ENCODE results near the gene CAST.

The CAST gene

GRCh38 chr5:96651047-96651446 is 11.1 kb upstream of the CAST start:
- ChIA-PET POLR2A (interaction anchor here (0.6 kb wide), 1 partner anchor 30 kb away, joined by 6 read pairs; no protein-coding TSS in a partner anchor), CTCF (interaction anchor here (0.6 to 2.0 kb wide), 9 partner anchors 9 to 225 kb away, joined by 3 to 6 read pairs (median 4); partner anchors contain the start of gene ERAP2)
- TF ChIP-seq ZNF324 (tag by site-specific recombination; IDR thresholded peaks at IDR 0.05): no peak
- no peak for TF ChIP-seq ZNF777 (tag by site-specific recombination; IDR thresholded peaks at IDR 0.05; ENCODE audit: borderline replicate concordance)
- no peak for TF ChIP-seq EGR2 (tag by site-specific recombination; IDR thresholded peaks at IDR 0.05; ENCODE audit: low read depth)
- no peak for TF ChIP-seq ZNF19 (tag by site-specific recombination; IDR thresholded peaks at IDR 0.05; ENCODE audit: low read depth)
- TF ChIP-seq ZSCAN23 (tag by site-specific recombination; IDR thresholded peaks at IDR 0.05): no peak
- no peak for TF ChIP-seq ZFP3 (tag by site-specific recombination; IDR thresholded peaks at IDR 0.05; ENCODE audit: low read depth)
- no peak for TF ChIP-seq ZBTB21 (tag by site-specific recombination; IDR thresholded peaks at IDR 0.05)
- no peak for TF ChIP-seq ZNF426 (tag by site-specific recombination; IDR thresholded peaks at IDR 0.05)
- no peak for TF ChIP-seq PBX3 (CRISPR knock-in tag; IDR thresholded peaks at IDR 0.05)
- TF ChIP-seq ZNF610 (tag by site-specific recombination; IDR thresholded peaks at IDR 0.05; ENCODE audit: borderline replicate concordance): no peak
- TF ChIP-seq REST (tag by site-specific recombination; IDR thresholded peaks at IDR 0.05): no peak
- no peak for TF ChIP-seq GLIS2 (tag by site-specific recombination; IDR thresholded peaks at IDR 0.05)
- no peak for TF ChIP-seq ZNF18 (tag by site-specific recombination; IDR thresholded peaks at IDR 0.05)
- no peak for TF ChIP-seq ZNF449 (tag by site-specific recombination; IDR thresholded peaks at IDR 0.05)
- no peak for TF ChIP-seq MYNN (tag by site-specific recombination; IDR thresholded peaks at IDR 0.05; ENCODE audit: borderline replicate concordance)
- no peak for TF ChIP-seq PATZ1 (tag by site-specific recombination; IDR thresholded peaks at IDR 0.05)

More at GRCh38 chr5:96651047-96651446, 11.1 kb upstream of the CAST start:
- no peak overlapping the region for H3K27ac ChIP-seq (ENCODE audit: extremely low read depth, low read depth, low read length)
- H3K36me3 ChIP-seq (ENCODE audit: control insufficient read depth in 2 of 2, insufficient read depth in 1 of 2, low read length in 2 of 2): no peaks in the 10 kb centered on the region
- no peaks in the 10 kb centered on the region for H3K9me3 ChIP-seq (ENCODE audit: control insufficient read depth, insufficient read depth, low read depth, low read length)
- no peak overlapping the region for H3K4me3 ChIP-seq (ENCODE audit: low read depth, low read length)
- H3K4me1 ChIP-seq (ENCODE audit: control insufficient read depth, insufficient read depth, low read length): peaks cover 30% of the 10 kb centered on the region

Measured in HEK293 (cell line).